CD1c-positive myeloid dendritic cell (primary cell): ENCODE measurements around the gene SLC35D3.
"Not testable (repeated sequence)": the region's sequence is repeated elsewhere in the genome, so short reads cannot be mapped to it uniquely, and the experiment has no call there.

Source experiments
- DNase-seq: peaks from one replicate; pipeline ENCODE4 v3.0.0-alpha.2; 2016; ENCODE audit errors: extremely low spot score

Gene SLC35D3, protein sequence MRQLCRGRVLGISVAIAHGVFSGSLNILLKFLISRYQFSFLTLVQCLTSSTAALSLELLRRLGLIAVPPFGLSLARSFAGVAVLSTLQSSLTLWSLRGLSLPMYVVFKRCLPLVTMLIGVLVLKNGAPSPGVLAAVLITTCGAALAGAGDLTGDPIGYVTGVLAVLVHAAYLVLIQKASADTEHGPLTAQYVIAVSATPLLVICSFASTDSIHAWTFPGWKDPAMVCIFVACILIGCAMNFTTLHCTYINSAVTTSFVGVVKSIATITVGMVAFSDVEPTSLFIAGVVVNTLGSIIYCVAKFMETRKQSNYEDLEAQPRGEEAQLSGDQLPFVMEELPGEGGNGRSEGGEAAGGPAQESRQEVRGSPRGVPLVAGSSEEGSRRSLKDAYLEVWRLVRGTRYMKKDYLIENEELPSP

DNA sequence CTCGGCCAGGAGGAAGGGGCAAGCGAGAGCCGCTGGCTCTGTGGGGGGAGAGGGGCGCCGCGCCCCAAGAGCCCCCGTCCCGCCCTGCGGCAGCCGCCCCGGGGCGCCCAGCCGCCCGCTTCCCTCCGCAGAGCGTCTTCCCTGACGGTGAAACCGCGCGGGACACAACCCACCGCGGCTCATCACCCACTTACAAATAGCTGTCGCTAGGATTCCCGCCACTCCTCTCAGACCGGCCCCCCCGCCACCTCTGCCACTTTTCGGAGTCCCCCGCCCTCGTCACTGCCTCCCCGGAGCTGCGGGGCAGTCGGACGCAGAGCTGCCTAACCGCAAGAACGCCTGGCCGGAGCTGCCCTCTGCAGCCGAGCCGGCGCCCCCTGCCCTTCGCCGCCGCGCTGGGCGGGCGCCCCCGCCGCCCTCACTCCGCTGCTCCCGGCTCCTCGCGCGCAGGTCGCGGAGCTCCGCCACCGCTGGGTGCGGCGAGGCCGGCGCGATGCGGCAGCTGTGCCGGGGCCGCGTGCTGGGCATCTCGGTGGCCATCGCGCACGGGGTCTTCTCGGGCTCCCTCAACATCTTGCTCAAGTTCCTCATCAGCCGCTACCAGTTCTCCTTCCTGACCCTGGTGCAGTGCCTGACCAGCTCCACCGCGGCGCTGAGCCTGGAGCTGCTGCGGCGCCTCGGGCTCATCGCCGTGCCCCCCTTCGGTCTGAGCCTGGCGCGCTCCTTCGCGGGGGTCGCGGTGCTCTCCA is at the start of gene SLC35D3:
Gene SLC35D3 (plus strand): TSS at position 366 of the 749 bp plus-strand sequence. CDS start 128 bp downstream, at position 494.
- peak; percentile 56 for DNase-seq

DNA sequence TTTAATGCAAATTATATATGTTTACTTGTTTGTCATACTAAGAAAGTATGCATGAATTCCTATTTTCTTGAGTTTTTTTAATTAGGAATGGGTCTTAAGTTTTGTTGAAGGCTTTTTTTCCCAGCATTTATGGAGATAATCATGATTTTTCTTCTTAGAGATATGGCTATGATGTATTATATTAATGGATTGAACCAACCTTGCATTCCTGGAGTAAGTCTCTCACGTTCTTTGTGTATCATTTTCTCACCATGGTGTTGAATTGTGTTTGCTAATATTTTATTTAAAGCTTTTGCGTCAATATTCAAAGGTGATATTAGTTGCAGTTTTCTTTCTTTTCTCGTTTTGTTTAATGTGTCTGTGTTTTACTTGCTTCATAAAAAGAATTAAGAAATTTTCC is 48.4 kb upstream of the SLC35D3 start:
- DNase-seq = no peak

DNA sequence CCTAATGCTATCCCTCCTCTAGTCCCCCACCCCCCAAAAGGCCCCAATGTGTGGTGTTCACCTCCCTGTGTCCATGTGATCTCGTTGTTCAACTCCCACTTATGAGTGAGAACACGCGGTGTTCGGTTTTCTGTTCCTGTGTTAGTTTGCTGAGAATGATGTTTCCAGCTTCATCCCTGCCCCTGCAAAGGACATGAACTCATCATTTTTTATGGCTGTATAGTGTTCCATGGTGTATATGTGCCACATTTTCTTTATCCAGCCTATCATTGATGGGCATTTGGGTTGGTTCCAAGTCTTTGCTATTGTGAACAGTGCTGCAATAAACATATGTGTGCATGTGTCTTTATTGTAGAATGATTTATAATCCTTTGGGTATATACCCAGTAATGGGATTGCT is 45.6 kb upstream of the SLC35D3 start:
- not testable (repeated sequence) for DNase-seq

DNA sequence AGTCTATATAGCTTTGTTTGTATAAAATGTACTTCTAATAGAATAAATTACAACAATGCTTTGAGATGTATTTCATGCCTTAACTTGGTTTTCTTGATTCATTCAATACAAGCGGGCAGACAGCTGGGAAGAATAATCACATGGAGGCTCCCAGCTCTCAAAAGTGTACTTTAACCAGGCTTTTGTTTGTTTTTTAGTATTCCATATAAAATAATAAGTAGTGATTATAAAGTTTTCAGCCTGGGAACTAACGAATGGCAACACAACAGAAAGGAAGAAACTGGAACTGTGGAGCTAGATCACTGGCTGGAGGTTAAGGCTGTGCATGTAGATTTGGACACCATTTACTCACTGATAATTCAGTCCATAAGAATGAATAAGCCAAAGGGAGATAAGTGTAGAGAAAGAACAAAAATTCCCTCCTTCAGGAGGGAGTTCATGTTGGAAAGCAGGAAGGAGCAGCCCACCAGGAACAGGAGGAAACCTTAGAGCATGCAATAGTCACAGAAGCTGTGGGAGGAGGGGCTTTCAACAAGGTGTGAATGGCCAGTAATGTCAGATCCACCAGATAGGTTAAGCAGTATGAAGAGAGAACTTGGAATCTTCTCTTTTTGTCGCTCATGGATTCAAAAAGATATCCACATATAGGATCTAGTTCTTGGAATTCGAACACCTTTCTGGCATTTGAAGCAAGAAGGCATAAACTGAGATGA is 41.2 kb upstream of the SLC35D3 start:
- no peak for DNase-seq

DNA sequence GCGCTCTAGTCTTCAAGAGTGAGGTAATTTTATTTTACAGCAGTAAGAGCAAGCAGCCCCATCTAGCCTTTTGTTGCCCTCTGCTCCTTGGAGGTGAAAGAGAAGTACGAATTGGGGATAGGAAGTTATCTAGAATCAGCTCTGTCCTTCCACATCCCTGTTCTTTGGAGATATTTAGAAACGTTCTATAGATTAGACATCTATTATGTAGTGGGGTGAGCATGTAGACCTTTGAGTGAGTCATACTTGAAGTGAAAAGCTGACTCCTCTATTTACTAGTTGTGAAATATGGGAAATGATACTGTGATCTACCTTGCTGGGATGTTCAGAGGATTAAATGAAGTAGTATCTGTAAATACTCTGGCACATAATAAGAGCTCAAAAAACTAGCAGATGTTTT is 36.0 kb upstream of the SLC35D3 start:
- DNase-seq = no peak

DNA sequence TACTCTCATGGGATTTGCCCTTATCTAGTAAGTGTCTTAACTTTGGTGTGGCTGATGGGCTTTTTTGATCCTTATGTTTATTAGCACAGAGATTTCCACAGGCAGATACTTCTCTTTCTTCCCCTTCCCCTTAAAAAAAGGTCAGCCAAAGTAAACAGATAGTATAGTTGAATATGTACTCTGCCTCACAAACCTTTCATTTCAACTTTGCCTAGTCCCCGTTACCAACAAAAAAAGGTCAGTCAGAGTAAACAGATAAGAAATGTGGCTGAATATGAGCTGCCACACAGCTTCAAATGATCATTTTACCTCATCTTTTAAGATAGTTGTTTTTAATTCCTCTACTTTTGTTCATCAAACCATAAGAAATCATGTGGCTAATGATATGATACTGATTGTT is 34.1 kb upstream of the SLC35D3 start:
- no peak for DNase-seq

DNA sequence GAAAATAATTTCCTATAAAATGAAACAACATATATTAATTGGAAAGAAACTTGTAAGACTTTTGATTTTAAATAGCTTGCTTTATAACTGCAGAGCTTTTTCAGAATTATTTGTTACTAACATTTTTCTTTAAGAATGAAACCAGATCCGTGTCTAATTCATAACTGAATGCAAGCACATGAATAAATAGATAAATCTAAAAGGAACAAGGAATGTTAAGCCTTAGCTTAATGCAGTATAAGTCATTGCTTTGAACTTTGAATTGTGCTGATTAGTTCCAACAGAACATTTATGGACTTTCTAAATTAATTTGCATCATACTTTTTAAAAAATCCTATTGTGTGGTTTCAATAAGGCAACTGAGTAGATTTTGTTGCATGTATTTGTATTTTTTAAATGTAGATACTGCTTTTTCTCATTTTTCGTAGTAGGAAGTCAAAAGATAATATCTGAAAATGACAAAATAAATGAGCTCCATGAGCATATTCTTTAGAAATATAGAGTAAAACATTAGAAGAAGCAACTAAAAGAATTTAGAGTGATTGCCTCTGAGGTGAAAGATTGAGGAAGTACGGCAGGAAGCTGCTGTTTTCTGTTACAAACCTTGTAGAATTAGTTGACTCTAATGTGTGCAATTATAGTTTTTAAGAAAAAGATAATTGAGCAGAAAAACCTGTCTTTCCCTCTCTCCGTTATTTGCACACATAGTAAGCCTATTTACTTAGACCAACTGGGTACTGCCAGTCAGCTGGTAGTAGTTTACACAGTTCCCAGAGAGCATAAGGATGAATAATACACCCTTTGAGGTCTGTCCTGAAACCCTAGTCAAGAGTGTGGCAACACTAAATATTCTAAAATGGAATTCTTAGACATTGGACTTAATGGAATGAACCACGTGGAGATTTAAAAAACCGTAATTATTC is 32.6 kb upstream of the SLC35D3 start:
- no peak for DNase-seq

DNA sequence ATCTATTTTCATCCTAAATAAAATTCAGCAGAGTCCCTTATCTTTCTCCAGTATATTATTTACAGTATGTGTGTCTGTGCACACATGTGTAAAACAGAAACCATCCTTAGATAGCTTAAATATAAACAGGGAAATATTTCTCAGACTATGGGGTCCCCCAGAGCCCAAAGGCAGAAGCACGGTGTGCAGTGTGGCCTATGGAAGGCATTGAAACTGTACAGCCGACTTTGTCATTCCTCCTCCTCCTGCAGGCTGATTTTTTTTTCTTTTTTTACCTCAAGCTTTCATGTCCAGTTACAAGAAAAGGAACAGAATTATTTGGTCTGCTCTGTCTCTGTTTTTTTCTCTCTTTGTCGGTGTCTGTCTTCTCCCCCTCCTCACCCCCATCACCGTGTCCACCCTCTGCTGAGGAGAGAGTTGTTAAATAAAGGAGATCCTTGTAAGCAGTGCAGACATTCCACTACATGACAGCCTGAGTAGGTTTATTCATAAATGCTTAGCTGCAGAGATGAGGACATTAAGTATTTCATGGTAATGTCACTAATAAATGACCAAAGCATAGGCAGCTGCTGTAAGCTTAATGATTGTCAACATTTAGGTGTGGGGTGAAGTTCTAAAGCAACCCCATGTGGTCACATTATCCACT is 31.8 kb upstream of the SLC35D3 start:
- DNase-seq = no peak

DNA sequence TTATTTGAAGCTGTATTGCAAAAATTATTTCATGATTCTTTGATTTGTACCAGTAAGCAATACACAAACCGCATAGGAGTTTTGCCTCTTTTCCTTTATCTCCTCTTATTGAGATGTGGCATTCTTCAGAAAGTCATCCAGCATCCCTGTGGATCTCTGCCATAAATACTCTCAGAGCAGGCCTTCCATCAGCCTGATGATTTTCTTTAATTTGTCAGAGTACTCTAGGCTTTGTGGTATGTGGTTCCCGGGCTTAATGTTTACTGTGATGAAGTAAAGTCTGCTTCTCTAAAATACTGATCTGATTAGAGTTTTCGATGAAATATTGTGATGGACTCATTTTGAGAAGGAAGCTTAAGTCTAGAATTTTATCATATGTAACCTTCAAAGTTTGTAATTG is 31.1 kb upstream of the SLC35D3 start:
- no peak for DNase-seq

DNA sequence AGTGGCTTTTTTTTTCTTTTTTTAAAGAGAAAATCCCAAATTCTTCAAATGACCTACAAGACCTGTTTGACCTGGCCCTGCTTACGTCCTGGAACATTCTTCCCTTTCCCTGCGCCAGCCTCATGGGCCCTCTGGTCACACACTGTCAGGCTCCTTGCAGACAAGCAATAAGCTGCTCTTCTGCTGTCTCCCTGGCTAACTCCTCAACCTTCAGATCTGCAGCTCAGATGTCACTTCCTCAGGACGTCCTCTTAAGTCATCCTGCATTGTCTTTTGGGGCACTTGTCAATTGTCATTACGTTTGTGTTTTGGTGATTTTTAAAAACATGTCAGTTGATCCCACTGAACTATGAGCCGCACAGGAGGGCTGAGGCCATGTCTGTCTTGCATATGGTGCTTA is 28.9 kb upstream of the SLC35D3 start:
- DNase-seq = no peak

DNA sequence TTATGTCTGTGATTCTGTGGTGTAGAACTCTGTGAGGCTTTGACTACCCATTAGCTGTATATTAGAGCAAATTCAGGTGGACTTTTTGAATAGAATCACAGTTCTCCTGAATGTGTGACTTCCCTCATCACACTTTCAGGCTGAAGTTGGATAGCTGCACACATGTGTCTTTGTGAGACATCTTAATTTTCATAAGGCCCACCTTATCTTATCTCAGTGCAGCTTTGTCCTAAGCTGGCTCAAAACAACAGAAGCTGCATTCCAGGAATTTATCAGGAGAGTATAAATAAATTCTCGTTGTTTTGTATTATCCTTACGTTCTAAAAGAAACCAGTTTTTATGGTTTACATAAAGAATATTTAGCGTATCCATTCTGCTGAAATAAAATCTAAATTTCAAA is 26.2 kb upstream of the SLC35D3 start:
- no peak for DNase-seq

DNA sequence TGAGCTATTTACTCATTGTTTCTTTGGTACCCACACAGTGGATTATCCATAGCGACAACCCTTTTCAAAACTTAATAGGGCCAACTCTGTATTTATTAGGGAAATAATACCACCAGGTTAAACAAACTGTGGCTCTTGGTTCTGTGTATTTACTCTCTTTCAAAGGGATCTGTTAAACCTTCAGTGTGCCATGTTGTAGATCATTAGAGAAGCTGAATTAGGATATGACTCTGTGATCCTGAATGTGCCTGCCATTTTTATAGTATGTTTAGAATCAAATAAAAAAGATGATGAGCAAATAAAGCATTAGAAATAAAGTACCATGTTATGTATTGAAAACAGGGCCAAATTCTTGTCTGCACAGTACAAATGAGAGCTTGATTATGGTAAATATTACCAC is 25.0 kb upstream of the SLC35D3 start:
- DNase-seq = no peak

DNA sequence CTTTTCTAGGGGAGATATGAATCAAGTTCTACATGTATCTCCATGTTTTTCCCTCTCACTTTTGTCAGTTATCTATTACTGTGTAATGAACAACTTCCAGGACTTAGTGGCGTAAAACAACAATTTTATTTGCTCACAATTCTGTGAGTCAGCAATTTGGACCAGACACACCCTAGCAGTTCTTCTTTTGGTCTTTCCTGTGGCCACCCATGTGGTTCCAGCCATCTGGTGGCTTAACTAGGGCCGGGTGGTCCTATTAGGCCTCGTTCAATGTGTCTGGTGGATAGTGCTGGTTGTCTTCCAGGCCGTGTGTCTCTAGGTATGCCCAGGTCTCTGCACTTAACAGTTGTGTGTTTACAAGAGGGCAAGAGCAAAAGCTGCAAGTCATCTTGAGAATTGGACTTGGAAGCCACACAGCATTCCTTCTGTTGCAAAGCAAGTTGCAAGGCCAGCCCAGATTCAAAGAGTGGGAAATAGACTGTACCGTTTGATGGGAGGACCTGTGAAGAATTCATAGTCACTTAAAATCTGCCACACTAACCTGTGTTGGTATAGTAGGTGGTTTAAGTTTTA is 20.8 kb upstream of the SLC35D3 start:
- DNase-seq = no peak

DNA sequence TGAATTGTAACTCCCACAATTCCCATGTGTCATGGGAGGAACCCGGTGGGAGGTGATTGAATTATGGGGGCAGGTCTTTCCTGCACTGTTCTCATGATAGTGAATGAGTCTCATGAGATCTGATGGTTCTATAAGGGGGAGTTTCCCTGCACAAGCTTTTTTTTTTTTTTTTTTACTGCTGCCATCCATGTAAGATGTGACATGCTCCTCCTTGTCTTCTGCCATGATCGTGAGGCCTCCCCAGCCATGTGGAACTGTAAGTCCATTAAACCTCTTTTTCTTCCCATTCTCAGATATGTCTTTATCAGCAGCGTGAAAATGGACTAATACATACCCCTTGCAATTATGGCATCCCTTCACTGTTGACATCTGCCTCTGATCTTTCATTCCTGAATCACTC is 17.6 kb upstream of the SLC35D3 start:
- not testable (repeated sequence) for DNase-seq

DNA sequence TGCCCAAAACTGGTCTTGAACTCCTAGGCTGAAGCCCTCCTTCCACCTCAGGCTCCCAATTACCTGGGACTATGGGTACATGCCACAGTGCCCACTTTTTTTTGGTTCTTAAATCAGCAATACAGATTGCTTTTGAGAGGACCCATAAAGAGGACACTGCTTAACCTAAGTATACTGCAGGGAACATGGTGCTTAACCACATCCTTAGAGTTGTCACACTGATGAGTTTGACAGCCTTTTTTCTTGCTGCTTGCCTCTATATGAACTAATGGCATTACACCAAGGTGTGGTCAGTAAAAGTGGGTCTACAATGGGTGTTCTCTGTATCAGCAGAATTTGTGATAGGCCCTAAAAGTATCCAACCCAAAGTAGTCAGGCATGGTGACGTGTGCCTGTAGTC is 7.2 kb upstream of the SLC35D3 start:
- no peak for DNase-seq

DNA sequence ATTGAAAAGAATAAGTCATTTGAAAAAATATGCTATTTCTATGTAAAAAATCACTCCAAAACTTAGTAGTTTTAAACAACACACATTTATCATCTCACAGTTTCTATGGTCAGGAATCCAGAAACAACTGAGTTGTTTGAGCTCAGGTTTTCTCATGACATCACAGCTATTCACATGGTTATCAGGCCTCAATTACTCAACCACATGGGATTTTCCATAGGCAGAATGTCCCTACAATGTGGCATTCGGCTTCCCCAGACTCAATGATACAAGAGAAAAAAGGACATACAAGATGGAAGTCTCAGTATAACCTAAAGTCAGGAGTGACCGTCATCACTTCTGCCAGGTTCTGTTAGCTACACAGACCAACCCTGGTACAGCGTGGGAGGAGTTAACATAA is 3.4 kb upstream of the SLC35D3 start:
- no peak for DNase-seq

DNA sequence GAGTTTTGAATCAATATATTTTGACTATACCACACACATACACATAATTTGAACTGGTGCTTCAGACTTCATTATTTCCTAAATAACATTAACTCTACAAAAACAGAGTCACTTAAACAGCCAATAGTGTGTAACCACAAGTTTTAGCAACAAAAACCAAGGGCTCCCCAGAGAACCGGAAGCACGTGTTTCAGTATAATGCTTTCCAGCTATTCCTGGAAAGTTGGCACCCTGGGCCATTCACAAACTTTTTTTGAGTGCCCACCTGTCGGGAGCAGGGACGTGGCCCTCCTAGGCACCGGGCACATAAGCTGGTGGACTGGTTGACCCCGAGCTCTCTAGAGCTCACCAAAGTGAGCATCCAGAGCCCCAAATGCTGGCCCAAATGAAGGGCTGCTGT is 1.9 kb upstream of the SLC35D3 start:
- DNase-seq = no peak

DNA sequence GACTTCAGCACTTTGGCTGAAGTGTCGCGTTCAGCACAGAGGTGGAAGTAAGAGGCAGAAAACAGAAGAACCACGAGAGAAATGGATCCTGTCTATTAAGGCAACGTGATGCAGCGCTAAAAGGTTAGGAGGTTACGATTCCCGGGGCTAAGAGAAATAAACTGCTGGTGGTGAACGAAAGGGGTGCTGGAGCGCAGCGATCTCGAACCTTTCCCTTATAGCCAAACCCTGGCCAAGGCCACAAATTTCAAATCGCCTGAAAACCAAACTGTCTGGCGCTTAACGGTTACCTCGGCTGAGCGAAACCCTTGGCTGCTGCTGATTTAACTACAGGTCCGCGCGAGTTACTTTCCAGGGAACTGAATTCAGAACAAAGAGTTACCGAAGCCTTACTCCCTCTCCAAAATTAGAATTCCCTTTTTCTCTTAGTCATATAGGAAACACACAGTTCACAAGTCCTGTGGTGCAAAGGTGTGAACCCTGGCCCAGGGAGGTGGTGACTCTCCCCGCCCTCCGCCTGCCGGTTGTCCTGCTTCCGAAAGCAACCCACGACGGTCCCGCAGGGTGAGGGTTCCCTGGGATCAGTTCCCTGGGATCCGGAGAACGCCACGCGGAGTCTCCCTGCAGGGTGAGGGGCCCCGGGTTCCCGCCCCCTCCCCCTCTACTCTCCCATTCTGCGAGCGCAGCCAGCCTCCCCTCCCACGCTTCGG is 1.3 kb upstream of the SLC35D3 start:
- peak; percentile 23 for DNase-seq

DNA sequence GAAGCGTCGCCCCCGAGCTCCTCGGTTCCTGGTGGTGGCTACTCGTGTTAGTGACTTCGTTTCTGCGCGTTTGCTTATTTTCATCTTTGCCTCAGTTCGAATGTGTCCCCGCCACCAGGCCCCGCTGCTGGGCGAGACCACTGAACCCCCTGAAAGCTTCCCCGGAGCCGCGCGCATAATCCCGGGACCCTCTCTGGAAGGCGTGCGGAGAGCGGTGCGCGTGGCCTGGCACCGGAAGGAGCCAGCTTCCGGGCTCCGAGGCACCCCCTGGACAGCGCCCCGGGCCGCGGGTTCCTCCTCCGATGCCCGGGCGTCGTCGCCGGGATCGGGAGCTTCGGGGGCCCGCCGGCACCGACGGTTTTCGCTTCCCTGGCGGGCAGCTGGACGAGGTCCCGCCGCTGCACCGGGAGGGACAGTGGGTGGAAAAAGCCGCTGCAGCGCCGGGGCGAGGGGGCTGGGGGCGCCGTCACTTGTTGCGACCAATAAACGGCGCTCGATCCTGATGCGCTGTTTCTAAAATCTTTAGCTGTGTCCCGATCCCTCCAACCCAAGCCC is 643 bp upstream of the SLC35D3 start:
- peak; percentile 29 for DNase-seq

DNA sequence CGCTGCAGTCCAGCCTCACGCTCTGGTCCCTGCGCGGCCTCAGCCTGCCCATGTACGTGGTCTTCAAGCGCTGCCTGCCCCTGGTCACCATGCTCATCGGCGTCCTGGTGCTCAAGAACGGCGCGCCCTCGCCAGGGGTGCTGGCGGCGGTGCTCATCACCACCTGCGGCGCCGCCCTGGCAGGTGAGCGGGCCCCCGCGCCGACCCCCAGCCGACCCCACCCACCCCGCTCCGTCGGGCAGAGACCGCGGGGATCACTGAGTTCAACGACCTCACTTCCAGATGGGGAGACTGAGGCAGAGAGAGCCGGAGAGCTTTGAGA is 545 bp downstream of the SLC35D3 start:
- no peak for DNase-seq
